GM18907 (cell line): Measurements from ENCODE around the gene POLR2F.
"Not testable (repeated sequence)": the region's sequence is repeated elsewhere in the genome, so short reads cannot be mapped to it uniquely, and the experiment has no call there.

Source experiments
- ATAC-seq: cut with Tn5 transposase; IDR thresholded peaks from one replicate; pipeline ENCODE4 v1.9.1; 2021; ENCODE audit warnings: mild to moderate bottlenecking, moderate library complexity; ENCODE audit not compliant: unreplicated experiment

Gene POLR2F

GRCh38 chr22:37951305-37951704 lies 2.2 kb upstream of the POLR2F start:
- ATAC-seq = no peak

GRCh38 chr22:37952629-37953028 lies 870 bp upstream of the POLR2F start:
- ATAC-seq = not testable (repeated sequence)

GRCh38 chr22:37953062-37953436 lies 450 bp upstream of the POLR2F start:
- peak; percentile 10 for ATAC-seq

GRCh38 chr22:37954686-37955085 lies 1.2 kb downstream of the POLR2F start:
- no peak for ATAC-seq

- not testable (repeated sequence) for ATAC-seq
Measured at GRCh38 chr22:37955825-37956397, 2.4 kb downstream of the POLR2F start.

GRCh38 chr22:37957232-37957631 lies 3.7 kb downstream of the POLR2F start:
- no peak for ATAC-seq

GRCh38 chr22:37959231-37959825 lies 5.8 kb downstream of the POLR2F start:
- ATAC-seq = no peak

- no peak for ATAC-seq
Measured at GRCh38 chr22:37961062-37961461, 7.6 kb downstream of the POLR2F start.

GRCh38 chr22:37965940-37966664 lies 12.6 kb downstream of the POLR2F start:
- no peak for ATAC-seq

- no peak for ATAC-seq
Measured at GRCh38 chr22:37967147-37967546, 13.6 kb downstream of the POLR2F start.

- no peak for ATAC-seq
Measured at GRCh38 chr22:37967637-37968451, 14.3 kb downstream of the POLR2F start.

GRCh38 chr22:37968452-37969251 lies 15.2 kb downstream of the POLR2F start:
- ATAC-seq = no peak

- ATAC-seq = no peak
Measured at GRCh38 chr22:37970864-37971263, 17.4 kb downstream of the POLR2F start.

- no peak for ATAC-seq
Measured at GRCh38 chr22:37971475-37972434, 18.3 kb downstream of the POLR2F start.

GRCh38 chr22:37972527-37972926 lies 19.0 kb downstream of the POLR2F start:
- no peak for ATAC-seq

GRCh38 chr22:37973271-37974170 lies 20.0 kb downstream of the POLR2F start:
- ATAC-seq = no peak

- no peak for ATAC-seq
Measured at GRCh38 chr22:37975153-37975552, 21.7 kb downstream of the POLR2F start.

- ATAC-seq = not testable (repeated sequence)
Measured at GRCh38 chr22:37976022-37976421, 22.5 kb downstream of the POLR2F start.

GRCh38 chr22:37976547-37976946 lies 23.0 kb downstream of the POLR2F start:
- no peak for ATAC-seq
